OCI-LY1 (cell line): ENCODE data around the gene ZFHX3.

Source experiments
- H2AFZ ChIP-seq: fragments of 200-600 bp; sonication (generic), shearing (Covaris generic); 2 replicates; pipeline ENCODE4 v1.6.0; 2014; ENCODE audit warnings: antibody characterized with exemption, mild to moderate bottlenecking, low read length
- H3F3A ChIP-seq: fragments of 200-600 bp; sonication (generic), shearing (Covaris generic); 2 replicates; pipeline ENCODE4 v1.6.0; 2014; ENCODE audit warnings: mild to moderate bottlenecking, antibody characterized with exemption, low read length, moderate library complexity; ENCODE audit not compliant: insufficient read depth
- H3K27ac ChIP-seq: fragments of 200-600 bp; sonication (generic); 2 replicates; pipeline ENCODE4 v1.5.1; 2014; ENCODE audit warnings: low read length, mixed run types, mild to moderate bottlenecking, low read depth; ENCODE audit not compliant: poor library complexity, severe bottlenecking
- H3K27me3 ChIP-seq: fragments of 200-600 bp; sonication (generic); 2 replicates; pipeline ENCODE4 v1.6.0; 2014; ENCODE audit warnings: antibody characterized with exemption, mild to moderate bottlenecking, low read length, moderate library complexity; ENCODE audit not compliant: insufficient read depth
- H3K36me3 ChIP-seq: fragments of 200-600 bp; sonication (generic); 2 replicates; pipeline ENCODE4 v1.6.1; 2014; ENCODE audit warnings: mild to moderate bottlenecking, antibody characterized with exemption, low read length, moderate library complexity, mixed read lengths; ENCODE audit not compliant: insufficient read depth
- H3K4me1 ChIP-seq: fragments of 200-600 bp; sonication (generic); 2 replicates; pipeline ENCODE4 v1.5.1; 2014; ENCODE audit warnings: mild to moderate bottlenecking, low read length, moderate library complexity; ENCODE audit not compliant: insufficient read depth, severe bottlenecking
- H3K4me2 ChIP-seq: fragments of 200-600 bp; sonication (generic), shearing (Covaris generic); 2 replicates; pipeline ENCODE4 v1.6.1; 2014; ENCODE audit warnings: low read length
- H3K4me3 ChIP-seq: fragments of 200-600 bp; sonication (generic); 2 replicates; pipeline ENCODE4 v1.5.1; 2014; ENCODE audit warnings: low read length, low read depth, mild to moderate bottlenecking, mixed read lengths; ENCODE audit not compliant: poor library complexity, severe bottlenecking
- H3K79me2 ChIP-seq: fragments of 200-600 bp; shearing (Covaris generic); 2 replicates; pipeline ENCODE4 v1.6.1; 2016; ENCODE audit warnings: mixed run types, low read length, mixed read lengths; ENCODE audit not compliant: insufficient read depth
- H3K9ac ChIP-seq: fragments of 200-600 bp; sonication (generic), shearing (Covaris generic); 2 replicates; pipeline ENCODE4 v1.6.1; 2014; ENCODE audit warnings: mild to moderate bottlenecking, low read length, mixed read lengths
- H3K9me2 ChIP-seq: fragments of 200-600 bp; sonication (generic), shearing (Covaris generic); 2 replicates; pipeline ENCODE4 v1.6.1; 2014; ENCODE audit warnings: low read depth, mild to moderate bottlenecking, low read length, mixed read lengths
- H3K9me3 ChIP-seq: fragments of 200-600 bp; shearing (Covaris generic); 2 replicates; pipeline ENCODE4 v1.6.1; 2014; ENCODE audit warnings: low read length, mixed read lengths
- H4K20me1 ChIP-seq: fragments of 200-600 bp; sonication (generic), shearing (Covaris generic); 2 replicates; pipeline ENCODE4 v1.6.0; 2016; ENCODE audit warnings: mild to moderate bottlenecking, low read length; ENCODE audit not compliant: insufficient read depth
- CTCF ChIP-seq: fragments of 200-600 bp; sonication (generic), shearing (Covaris generic); IDR thresholded peaks from 2 replicates; pipeline ENCODE4 v1.5.1; 2017; ENCODE audit warnings: mild to moderate bottlenecking, antibody characterized with exemption, low read length, moderate library complexity, mixed read lengths
- EZH2 ChIP-seq: fragments of 200-600 bp; sonication (generic), shearing (Covaris generic); IDR thresholded peaks from 2 replicates; pipeline ENCODE4 v1.8.0; 2017; ENCODE audit warnings: borderline replicate concordance, mixed run types, mild to moderate bottlenecking, antibody characterized with exemption, low read length, moderate library complexity, mixed read lengths

ZFHX3 gene

GRCh38 chr16:72921620-72922019, 126.3 kb downstream of the ZFHX3 start:
- no peaks in the 10 kb centered on the region for H4K20me1 ChIP-seq
- H3K4me2 ChIP-seq = no peak overlapping the region

GRCh38 chr16:72921106-72921505, 126.8 kb downstream of the ZFHX3 start:
- no peak overlapping the region for H3K9ac ChIP-seq
- TF ChIP-seq CTCF (no peak), EZH2 (no peak)
- H3K27me3 ChIP-seq = no peaks in the 10 kb centered on the region
- no peak overlapping the region for H3K4me3 ChIP-seq
- no peaks in the 10 kb centered on the region for H3K9me3 ChIP-seq
- no peaks in the 10 kb centered on the region for H3K36me3 ChIP-seq
- H3K4me2 ChIP-seq = no peak overlapping the region
- H4K20me1 ChIP-seq = no peaks in the 10 kb centered on the region
- no peak overlapping the region for H2AFZ ChIP-seq
- no peaks in the 10 kb centered on the region for H3K79me2 ChIP-seq
- no peak overlapping the region for H3K27ac ChIP-seq
- H3K9me2 ChIP-seq = no peaks in the 10 kb centered on the region
- H3F3A ChIP-seq = no peaks in the 10 kb centered on the region
- no peaks in the 10 kb centered on the region for H3K4me1 ChIP-seq

More at GRCh38 chr16:72921620-72922019, 126.3 kb downstream of the ZFHX3 start:
- no peaks in the 10 kb centered on the region for H3K36me3 ChIP-seq
- no peak overlapping the region for H2AFZ ChIP-seq
- H3K4me1 ChIP-seq = no peaks in the 10 kb centered on the region
- H3F3A ChIP-seq = no peaks in the 10 kb centered on the region
- no peaks in the 10 kb centered on the region for H3K9me3 ChIP-seq
- H3K9me2 ChIP-seq = no peaks in the 10 kb centered on the region
- H3K4me3 ChIP-seq = no peak overlapping the region
- H3K79me2 ChIP-seq = no peaks in the 10 kb centered on the region
- H3K9ac ChIP-seq = no peak overlapping the region
- TF ChIP-seq CTCF = no peak
- TF ChIP-seq EZH2 = no peak
- no peak overlapping the region for H3K27ac ChIP-seq
- no peaks in the 10 kb centered on the region for H3K27me3 ChIP-seq

- Histone ChIP-seq H3K79me2 (no peaks in the 10 kb centered on the region), H4K20me1 (no peaks in the 10 kb centered on the region), H3F3A (no peaks in the 10 kb centered on the region), H3K9ac (no peak overlapping the region), H3K27ac (no peak overlapping the region), H3K27me3 (no peaks in the 10 kb centered on the region), H3K4me1 (no peaks in the 10 kb centered on the region), H3K36me3 (no peaks in the 10 kb centered on the region), H2AFZ (no peak overlapping the region), H3K4me3 (no peak overlapping the region), H3K9me2 (no peaks in the 10 kb centered on the region), H3K4me2 (no peak overlapping the region), H3K9me3 (no peaks in the 10 kb centered on the region)
- TF ChIP-seq CTCF (no peak), EZH2 (no peak)
Measured at GRCh38 chr16:72917051-72917450, 130.9 kb downstream of the ZFHX3 start.
